ENCODE data around the gene FSHR. TPM values are rescaled to one million over a fixed set of nuclear protein-coding genes. Genes with fewer than 3 reads are reported as not detected.

Gene FSHR
- total and polyA plus RNA-seq, 2 of the 4 experiments (the other 2 are of a cell fraction) = not detected

DNA sequence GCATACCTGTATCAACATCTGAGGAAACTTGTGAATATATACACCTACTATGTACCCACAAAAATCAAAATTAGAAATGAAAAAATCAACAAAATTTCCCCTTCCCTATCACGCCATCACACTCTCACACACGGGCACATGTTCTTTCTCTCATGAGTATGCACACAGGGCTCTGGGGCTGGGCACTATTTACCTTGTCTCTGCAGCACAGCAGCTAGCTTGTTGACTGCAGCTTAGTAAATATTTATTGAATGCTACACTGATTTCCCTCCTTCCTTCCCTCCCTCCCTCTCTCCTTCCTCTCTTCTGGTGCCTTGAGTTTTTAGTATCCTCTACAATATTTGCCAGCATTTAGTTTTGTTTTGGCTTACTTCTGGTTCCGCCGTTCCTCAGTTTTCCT is 216.1 kb downstream of the FSHR start:
- Histone ChIP-seq H4K91ac (ENCODE audit: insufficient read depth, low read depth, low read length) (no peak overlapping the region), H3K36me3 (ENCODE audit: control insufficient read depth, insufficient read depth, low read length) (no peaks in the 10 kb centered on the region), H3K4me2 (ENCODE audit: low read depth, low read length) (no peak overlapping the region), H2BK5ac (ENCODE audit: low read depth, low read length, poor library complexity, severe bottlenecking) (no peak overlapping the region), H3K9me3 (ENCODE audit: control insufficient read depth, insufficient read depth, low read length) (no peaks in the 10 kb centered on the region), H4K20me1 (ENCODE audit: insufficient read depth, low read length) (no peaks in the 10 kb centered on the region), H2BK120ac (ENCODE audit: low read depth, low read length) (no peak overlapping the region), H3K56ac (ENCODE audit: extremely low read depth, insufficient read depth, low read length) (no peak overlapping the region), H3K4ac (ENCODE audit: low read depth, low read length) (no peak overlapping the region), H2AK9ac (replicated peaks; ENCODE audit: low read depth, low read length, poor library complexity) (no peak overlapping the region), H2BK20ac (ENCODE audit: low read depth, low read length) (no peak overlapping the region), H3K79me1 (ENCODE audit: low read depth in 1 of 2, low read length in 2 of 2) (no peaks in the 10 kb centered on the region), H3K9ac (ENCODE audit: low read depth, low read length) (no peak overlapping the region), H3K27me3 (ENCODE audit: control insufficient read depth, insufficient read depth, low read length) (peaks cover 2% of the 10 kb centered on the region), H2AK5ac (ENCODE audit: low read depth, low read length) (no peak overlapping the region), H3K4me1 (ENCODE audit: control insufficient read depth, insufficient read depth, low read length) (peaks cover 3% of the 10 kb centered on the region; the same call in 1 of the 2 replicates), H3K9me1 (ENCODE audit: insufficient read depth, low read length) (no peaks in the 10 kb centered on the region), H4K8ac (ENCODE audit: low read depth in 2 of 2, low read length in 2 of 2) (no peak overlapping the region), H2BK15ac (ENCODE audit: low read depth, low read length) (no peak overlapping the region), H4K5ac (ENCODE audit: low read depth, low read length) (no peak overlapping the region), H3K27ac (ENCODE audit: insufficient read depth, low read length) (no peak overlapping the region), H2AFZ (replicated peaks; ENCODE audit: low read length, poor library complexity) (no peak overlapping the region), H3K14ac (replicated peaks; ENCODE audit: low read depth, low read length) (no peak overlapping the region), H3K18ac (ENCODE audit: low read depth, low read length) (no peak overlapping the region), H3K23ac (ENCODE audit: low read depth, low read length) (no peak overlapping the region), H3K4me3 (ENCODE audit: insufficient read depth, low read depth, low read length) (no peak overlapping the region)
- ATAC-seq (ENCODE audit: low read depth) (no peak), DNase-seq (no peak)
- 80% methylated on average over 1 of the region's 4 CpGs; no CpG with 5 or more reads in 1 of the 2 experiments for WGBS, 2 experiments (ENCODE audit: extremely low coverage in 2 of 2, insufficient read length in 1 of 2)
- BruUV-seq (replicated peaks) = no TSS peak
- in situ Hi-C loops (cut with MboI; ENCODE audit: low sequenced_read_pairs) = no loop called here
- TF ChIP-seq FOS (IDR thresholded peaks at IDR 0.05; ENCODE audit: low read depth, low read length) (no peak), BHLHE40 (IDR thresholded peaks at IDR 0.05; ENCODE audit: low read depth, low read length) (no peak), RFX5 (IDR thresholded peaks at IDR 0.05; ENCODE audit: low read depth, low read length) (no peak), RAD21 (IDR thresholded peaks at IDR 0.05; ENCODE audit: low read length) (no peak), SMC3 (IDR thresholded peaks at IDR 0.05; ENCODE audit: low read depth, low read length) (no peak), USF2 (IDR thresholded peaks at IDR 0.05; ENCODE audit: low read depth, low read length) (no peak), MXI1 (IDR thresholded peaks at IDR 0.05; ENCODE audit: borderline replicate concordance, low read depth, low read length) (no peak), NFE2L2 (IDR thresholded peaks at IDR 0.05; ENCODE audit: low read depth, low read length) (no peak), CEBPB (IDR thresholded peaks at IDR 0.05; ENCODE audit: low read depth, low read length) (no peak), RCOR1 (IDR thresholded peaks at IDR 0.05; ENCODE audit: insufficient replicate concordance, low read length) (no peak), CHD1 (IDR thresholded peaks at IDR 0.05; ENCODE audit: low read depth, low read length) (no peak), MAZ (IDR thresholded peaks at IDR 0.05; ENCODE audit: borderline replicate concordance, low read depth, low read length) (no peak)
- ChIA-PET POLR2A (ENCODE audit: unreplicated experiment) (no interaction called here), CTCF (no interaction called here)
- dilution Hi-C loops (cut with HindIII; ENCODE audit: low sequenced_read_pairs, unreplicated experiment) = no loop called here
- intact Hi-C loops (cut with micrococcal nuclease) = no loop called here

Data from IMR-90 (cell line).